HCT116 (cell line): Measurements from ENCODE around the gene TMCC1. TPM values are rescaled to one million over a fixed set of nuclear protein-coding genes. Genes with fewer than 3 reads are reported as not detected.
A peak's percentile ranks its signal among the peaks of the same experiment; 100 is the strongest.

ENCODE experiments used
- ATAC-seq: fragments of 200-7000 bp; cut with Tn5 transposase; 2 replicates; pipeline ENCODE4 v1.9.1; 2020; ENCODE audit warnings: mild to moderate bottlenecking, moderate library complexity
- BruUV-seq: library from RNA; stranded (reverse); fragments of 400-500 nt; replicated peaks from 2 replicates; lab custom pipeline; 2021; lab: Mats Ljungman, UMichigan
- CTCF ChIA-PET: fragments of 300-600 bp; sonication (Branson Sonifier 250); formaldehyde crosslinking; loops from one replicate; lab custom pipeline; 2021; ENCODE audit warnings: antibody characterized with exemption; lab: Charles Lee
- POLR2A ChIA-PET: fragments of 300-600, 350-600 bp; sonication (Branson Sonifier 250); formaldehyde crosslinking; loops from one replicate; lab custom pipeline; 2021; ENCODE audit warnings: antibody characterized with exemption; lab: Charles Lee
- RAD21 ChIA-PET, 2 experiments: fragments of 300-600 bp; sonication (Branson Sonifier 250); formaldehyde crosslinking; loops; one replicate each; lab custom pipeline; 2023; ENCODE audit warnings: low total read pairs in 2 of 2; ENCODE audit not compliant: uncharacterized antibody in 2 of 2, unreplicated experiment in 2 of 2, low non-redundant PET in 1 of 2; lab: Charles Lee
- DNase-seq: peaks from one replicate; pipeline ENCODE4 v3.0.0-alpha.2; 2010; ENCODE audit warnings: low read depth, low spot score
- H2AFZ ChIP-seq: fragments of 200-600 bp; shearing (Covaris generic), sonication (generic); 2 replicates; pipeline ENCODE4 v1.6.1; 2017; ENCODE audit warnings: low read depth, mixed run types, mixed read lengths, antibody characterized with exemption, low read length; ENCODE audit not compliant: poor library complexity, severe bottlenecking
- H3K27ac ChIP-seq: 2 replicates; pipeline ENCODE4 v1.5.1; 2012; ENCODE audit warnings: low read depth, low read length
- H3K27me3 ChIP-seq: fragments of 200-600 bp; sonication (generic); 2 replicates; pipeline ENCODE4 v1.6.1; 2016; ENCODE audit warnings: mixed run types, low read length, mixed read lengths; ENCODE audit not compliant: insufficient read depth
- H3K36me3 ChIP-seq, 2 experiments: fragments of 200-500 bp in 1 of 2; fragments of 200-600 bp in 1 of 2; sonication (Bioruptor generic) in 1 of 2; sonication (generic) in 1 of 2; 2 replicates each; pipeline versions ENCODE4 v1.5.1 to v1.6.1; 2014 to 2016; ENCODE audit warnings: low read length in 2 of 2, inconsistent platforms in 1 of 2, mixed read lengths in 1 of 2, mixed run types in 1 of 2; ENCODE audit not compliant: insufficient read depth in 2 of 2, control insufficient read depth in 1 of 2
- H3K4me1 ChIP-seq, 2 experiments: fragments of 200-600 bp in 1 of 2; sonication (generic) in 1 of 2; 2 replicates each; pipeline versions ENCODE4 v1.5.1 to v1.6.1; 2012 to 2017; ENCODE audit warnings: low read length in 2 of 2, inconsistent platforms in 1 of 2, mild to moderate bottlenecking in 1 of 2, mixed read lengths in 1 of 2, mixed run types in 1 of 2, moderate library complexity in 1 of 2; ENCODE audit not compliant: insufficient read depth in 2 of 2, control insufficient read depth in 1 of 2
- H3K4me2 ChIP-seq: fragments of 200-600 bp; sonication (generic); 2 replicates; pipeline ENCODE4 v1.6.1; 2017; ENCODE audit warnings: mixed run types, low read length, mixed read lengths
- H3K4me3 ChIP-seq, 2 experiments: fragments of 200-600 bp in 1 of 2; sonication (generic) in 1 of 2; replicated peaks in 1 of 2; 2 replicates each; pipeline ENCODE4 v1.5.1; 2011 to 2016; ENCODE audit warnings: low read length in 2 of 2, control low read depth in 1 of 2, low read depth in 1 of 2, mild to moderate bottlenecking in 1 of 2, mixed read lengths in 1 of 2, mixed run types in 1 of 2
- H3K79me2 ChIP-seq: fragments of 200-600 bp; sonication (generic); 2 replicates; pipeline ENCODE4 v1.6.1; 2017; ENCODE audit warnings: mild to moderate bottlenecking, mixed run types, low read length, moderate library complexity, mixed read lengths; ENCODE audit not compliant: insufficient read depth
- H3K9ac ChIP-seq: fragments of 200-600 bp; sonication (generic); 2 replicates; pipeline ENCODE4 v1.6.1; 2016; ENCODE audit warnings: low read length, mixed read lengths
- H3K9me2 ChIP-seq: fragments of 200-600 bp; sonication (generic), shearing (Covaris generic); 2 replicates; pipeline ENCODE4 v1.6.1; 2017; ENCODE audit warnings: mixed run types, mild to moderate bottlenecking, moderate library complexity; ENCODE audit not compliant: insufficient read depth
- H3K9me3 ChIP-seq, 2 experiments: fragments of 200-500 bp in 1 of 2; fragments of 200-600 bp in 1 of 2; sonication (Bioruptor generic) in 1 of 2; sonication (generic) in 1 of 2; 2 replicates each; pipeline ENCODE4 v1.6.1; 2014 to 2017; ENCODE audit warnings: low read length in 2 of 2, mixed read lengths in 2 of 2, inconsistent platforms in 1 of 2, low read depth in 1 of 2, mild to moderate bottlenecking in 1 of 2, mixed run types in 1 of 2, moderate library complexity in 1 of 2; ENCODE audit not compliant: control insufficient read depth in 1 of 2, insufficient read depth in 1 of 2
- H4K20me1 ChIP-seq: fragments of 200-600 bp; sonication (generic), shearing (Covaris generic); 2 replicates; pipeline ENCODE4 v1.6.1; 2017; ENCODE audit warnings: mixed run types, mild to moderate bottlenecking, moderate library complexity; ENCODE audit not compliant: insufficient read depth
- ATF3 ChIP-seq: IDR thresholded peaks from 2 replicates; pipeline ENCODE4 v1.6.1; 2012
- CBX3 ChIP-seq: IDR thresholded peaks from 2 replicates; pipeline ENCODE4 v1.6.1; 2012; ENCODE audit warnings: low read depth
- CEBPB ChIP-seq: IDR thresholded peaks from 2 replicates; pipeline ENCODE4 v1.6.1; 2012; ENCODE audit warnings: low read depth
- EGR1 ChIP-seq: IDR thresholded peaks from 2 replicates; pipeline ENCODE4 v1.6.1; 2012; ENCODE audit warnings: low read depth
- FOSL1 ChIP-seq: IDR thresholded peaks from 2 replicates; pipeline ENCODE4 v1.6.1; 2012; ENCODE audit warnings: low read depth
- MAX ChIP-seq: IDR thresholded peaks from 2 replicates; pipeline ENCODE4 v1.6.1; 2012
- POLR2AphosphoS5 ChIP-seq: IDR thresholded peaks from 2 replicates; pipeline ENCODE4 v1.6.1; 2011; ENCODE audit warnings: mild to moderate bottlenecking, low read depth, low read length, moderate library complexity
- SIN3A ChIP-seq: IDR thresholded peaks from 2 replicates; pipeline ENCODE4 v1.6.1; 2012; ENCODE audit warnings: low read depth
- SP1 ChIP-seq: IDR thresholded peaks from 2 replicates; pipeline ENCODE4 v1.6.1; 2012; ENCODE audit warnings: low read depth
- SRF ChIP-seq: IDR thresholded peaks from 2 replicates; pipeline ENCODE4 v1.6.1; 2012; ENCODE audit warnings: low read depth
- YY1 ChIP-seq: IDR thresholded peaks from 2 replicates; pipeline ENCODE4 v1.6.1; 2011; ENCODE audit warnings: low read length, low read depth, moderate library complexity, mild to moderate bottlenecking; ENCODE audit not compliant: insufficient replicate concordance; ENCODE audit errors: extremely low read depth
- intact Hi-C: fragments of 100-400 bp; cut with micrococcal nuclease; formaldehyde crosslinking; loops from 2 replicates; pipeline ENCODE4 v1.10.0; 2022
- total RNA-seq: library from RNA; stranded (reverse); gene quantifications from one replicate; pipeline ENCODE4 v1.2.1, GENCODE V29; 2021; ENCODE audit not compliant: unreplicated experiment

TMCC1 gene
- total RNA-seq, 1 experiment from 2014 or later = 32.5 TPM

GRCh38 chr3:129663045-129663446, 230.5 kb downstream of the TMCC1 start (continued):
- TF ChIP-seq MAX (peak; percentile 41; the same call in 1 of the 2 replicates), CEBPB (peak; percentile 69), SIN3A (peak; percentile 46; the same call in 1 of the 2 replicates), EGR1 (peak; percentile 29; the same call in 1 of the 2 replicates), POLR2AphosphoS5 (peak; percentile 58; the same call in 1 of the 2 replicates), CBX3 (peak; percentile 78), FOSL1 (peak; percentile 77), SP1 (peak; percentile 93), YY1 (peak; percentile 84), SRF (peak; percentile 55; the same call in 1 of the 2 replicates)

GRCh38 chr3:129662191-129662608, 231.3 kb downstream of the TMCC1 start:
- H3K36me3 ChIP-seq = no peaks in the 10 kb centered on the region
- peak overlapping the region; percentile 79 for H3K27ac ChIP-seq
- CTCF ChIA-PET = no interaction called here
- H4K20me1 ChIP-seq = no peaks in the 10 kb centered on the region
- DNase-seq (no peak), ATAC-seq (no peak)
- intact Hi-C loops = loop anchor here (2.0 kb wide), 1 partner anchor 133 kb away; no protein-coding TSS in a partner anchor
- H3K9me3 ChIP-seq = no peaks in the 10 kb centered on the region
- no peak overlapping the region for H3K4me3 ChIP-seq
- peaks cover 89 to 95% of the 10 kb centered on the region in 2 experiments for H3K4me1 ChIP-seq
- H3K79me2 ChIP-seq = peaks cover 14% of the 10 kb centered on the region; the same call in 1 of the 2 replicates
- no peak overlapping the region for H2AFZ ChIP-seq
- peak overlapping the region; percentile 81 for H3K4me2 ChIP-seq
- RAD21 ChIA-PET = no interaction called here
- POLR2A ChIA-PET = no interaction called here
- TF ChIP-seq CBX3 = no peak
- no peak for TF ChIP-seq EGR1
- TF ChIP-seq ATF3 = no peak
- H3K9ac ChIP-seq = peak overlapping the region; percentile 55
- no peaks in the 10 kb centered on the region for H3K9me2 ChIP-seq
- no TSS peak for BruUV-seq
- no peaks in the 10 kb centered on the region for H3K27me3 ChIP-seq
